ENCODE results near the gene SERPINB5. TPM values are rescaled to one million over a fixed set of nuclear protein-coding genes. Genes with fewer than 3 reads are reported as not detected.

SERPINB5 gene, protein sequence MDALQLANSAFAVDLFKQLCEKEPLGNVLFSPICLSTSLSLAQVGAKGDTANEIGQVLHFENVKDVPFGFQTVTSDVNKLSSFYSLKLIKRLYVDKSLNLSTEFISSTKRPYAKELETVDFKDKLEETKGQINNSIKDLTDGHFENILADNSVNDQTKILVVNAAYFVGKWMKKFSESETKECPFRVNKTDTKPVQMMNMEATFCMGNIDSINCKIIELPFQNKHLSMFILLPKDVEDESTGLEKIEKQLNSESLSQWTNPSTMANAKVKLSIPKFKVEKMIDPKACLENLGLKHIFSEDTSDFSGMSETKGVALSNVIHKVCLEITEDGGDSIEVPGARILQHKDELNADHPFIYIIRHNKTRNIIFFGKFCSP
- polyA plus RNA-seq (2012; ENCODE audit: insufficient read length, low read depth) = not detected

DNA sequence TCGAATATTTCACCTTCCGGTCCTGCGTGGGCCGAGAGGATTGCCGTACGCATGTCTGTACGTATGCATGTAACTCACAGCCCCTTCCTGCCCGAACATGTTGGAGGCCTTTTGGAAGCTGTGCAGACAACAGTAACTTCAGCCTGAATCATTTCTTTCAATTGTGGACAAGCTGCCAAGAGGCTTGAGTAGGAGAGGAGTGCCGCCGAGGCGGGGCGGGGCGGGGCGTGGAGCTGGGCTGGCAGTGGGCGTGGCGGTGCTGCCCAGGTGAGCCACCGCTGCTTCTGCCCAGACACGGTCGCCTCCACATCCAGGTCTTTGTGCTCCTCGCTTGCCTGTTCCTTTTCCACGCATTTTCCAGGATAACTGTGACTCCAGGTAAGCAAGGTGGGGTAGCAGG is at the start of gene SERPINB5:
Gene SERPINB5, plus strand, starts transcription at position 291 of the 400 bp plus-strand sequence. CDS start 7,471 bp downstream, outside the sequence.
- no peak for TF ChIP-seq SIN3A (IDR thresholded peaks at IDR 0.05; ENCODE audit: borderline replicate concordance, insufficient read depth, low read length)
- no peak for TF ChIP-seq FOXP2 (optimal IDR thresholded peaks at IDR 0.05; ENCODE audit: borderline replicate concordance, extremely low read depth, extremely low read length, insufficient read depth)
- TF ChIP-seq, protein P1, sequence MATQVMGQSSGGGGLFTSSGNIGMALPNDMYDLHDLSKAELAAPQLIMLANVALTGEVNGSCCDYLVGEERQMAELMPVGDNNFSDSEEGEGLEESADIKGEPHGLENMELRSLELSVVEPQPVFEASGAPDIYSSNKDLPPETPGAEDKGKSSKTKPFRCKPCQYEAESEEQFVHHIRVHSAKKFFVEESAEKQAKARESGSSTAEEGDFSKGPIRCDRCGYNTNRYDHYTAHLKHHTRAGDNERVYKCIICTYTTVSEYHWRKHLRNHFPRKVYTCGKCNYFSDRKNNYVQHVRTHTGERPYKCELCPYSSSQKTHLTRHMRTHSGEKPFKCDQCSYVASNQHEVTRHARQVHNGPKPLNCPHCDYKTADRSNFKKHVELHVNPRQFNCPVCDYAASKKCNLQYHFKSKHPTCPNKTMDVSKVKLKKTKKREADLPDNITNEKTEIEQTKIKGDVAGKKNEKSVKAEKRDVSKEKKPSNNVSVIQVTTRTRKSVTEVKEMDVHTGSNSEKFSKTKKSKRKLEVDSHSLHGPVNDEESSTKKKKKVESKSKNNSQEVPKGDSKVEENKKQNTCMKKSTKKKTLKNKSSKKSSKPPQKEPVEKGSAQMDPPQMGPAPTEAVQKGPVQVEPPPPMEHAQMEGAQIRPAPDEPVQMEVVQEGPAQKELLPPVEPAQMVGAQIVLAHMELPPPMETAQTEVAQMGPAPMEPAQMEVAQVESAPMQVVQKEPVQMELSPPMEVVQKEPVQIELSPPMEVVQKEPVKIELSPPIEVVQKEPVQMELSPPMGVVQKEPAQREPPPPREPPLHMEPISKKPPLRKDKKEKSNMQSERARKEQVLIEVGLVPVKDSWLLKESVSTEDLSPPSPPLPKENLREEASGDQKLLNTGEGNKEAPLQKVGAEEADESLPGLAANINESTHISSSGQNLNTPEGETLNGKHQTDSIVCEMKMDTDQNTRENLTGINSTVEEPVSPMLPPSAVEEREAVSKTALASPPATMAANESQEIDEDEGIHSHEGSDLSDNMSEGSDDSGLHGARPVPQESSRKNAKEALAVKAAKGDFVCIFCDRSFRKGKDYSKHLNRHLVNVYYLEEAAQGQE (IDR thresholded peaks at IDR 0.05; ENCODE audit: insufficient read depth in 1 of 2, low read depth in 2 of 2, low read length in 2 of 2) = no peak

DNA sequence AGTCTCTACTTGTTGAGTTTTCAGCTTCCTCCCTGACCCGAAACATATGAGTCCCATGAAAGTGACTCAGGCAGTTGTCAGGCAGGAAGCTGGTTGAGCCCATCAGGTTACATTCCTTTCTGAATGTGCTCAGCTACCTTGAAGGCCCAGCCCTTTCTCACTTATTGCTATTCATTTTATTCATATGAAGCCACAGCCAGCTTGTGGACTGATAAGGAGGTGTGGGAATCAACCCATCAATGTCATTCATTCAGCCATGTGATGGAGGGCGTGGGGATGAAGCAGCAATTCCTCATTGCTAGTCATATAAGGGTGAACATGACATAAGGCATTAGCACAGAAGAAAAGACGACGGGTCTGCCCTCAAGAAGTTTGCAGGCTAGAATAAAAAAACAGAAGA is 49.2 kb upstream of the SERPINB5 start:
- no peak for TF ChIP-seq FOXP2 (optimal IDR thresholded peaks at IDR 0.05; ENCODE audit: borderline replicate concordance, extremely low read depth, extremely low read length, insufficient read depth)
- no peak for TF ChIP-seq TAF1 (IDR thresholded peaks at IDR 0.05; ENCODE audit: borderline replicate concordance, insufficient read depth, low read length)
- TF ChIP-seq, protein P1 (IDR thresholded peaks at IDR 0.05; ENCODE audit: insufficient read depth in 1 of 2, low read depth in 2 of 2, low read length in 2 of 2) = no peak
- no peak for TF ChIP-seq SIN3A (IDR thresholded peaks at IDR 0.05; ENCODE audit: borderline replicate concordance, insufficient read depth, low read length)
- TF ChIP-seq POLR2AphosphoS5 (IDR thresholded peaks at IDR 0.05; ENCODE audit: low read depth, low read length) = no peak

DNA sequence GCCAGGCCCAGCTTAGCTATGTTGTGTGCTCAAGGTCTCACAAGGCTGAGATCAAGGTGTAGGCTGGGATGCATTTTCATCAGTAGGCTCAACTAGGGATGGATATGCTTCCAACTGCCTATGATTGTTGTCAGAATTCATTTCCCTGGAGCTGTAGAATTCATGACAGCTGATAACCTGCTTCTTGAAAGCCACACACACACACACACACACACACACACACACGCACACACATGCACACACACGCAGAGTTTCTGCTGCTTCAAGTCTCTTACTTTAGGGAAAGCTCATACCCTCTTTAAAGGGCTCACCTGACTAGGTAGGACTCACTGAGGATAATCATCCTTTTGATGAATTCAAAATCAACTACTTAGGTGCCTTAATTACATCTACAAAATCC is 46.2 kb upstream of the SERPINB5 start:
- TF ChIP-seq TAF1 (IDR thresholded peaks at IDR 0.05; ENCODE audit: borderline replicate concordance, insufficient read depth, low read length) = no peak
- no peak for TF ChIP-seq FOXP2 (optimal IDR thresholded peaks at IDR 0.05; ENCODE audit: borderline replicate concordance, extremely low read depth, extremely low read length, insufficient read depth)
- TF ChIP-seq POLR2AphosphoS5 (IDR thresholded peaks at IDR 0.05; ENCODE audit: low read depth, low read length) = no peak
- TF ChIP-seq, protein P1 (IDR thresholded peaks at IDR 0.05; ENCODE audit: insufficient read depth in 1 of 2, low read depth in 2 of 2, low read length in 2 of 2) = no peak
- no peak for TF ChIP-seq SIN3A (IDR thresholded peaks at IDR 0.05; ENCODE audit: borderline replicate concordance, insufficient read depth, low read length)

DNA sequence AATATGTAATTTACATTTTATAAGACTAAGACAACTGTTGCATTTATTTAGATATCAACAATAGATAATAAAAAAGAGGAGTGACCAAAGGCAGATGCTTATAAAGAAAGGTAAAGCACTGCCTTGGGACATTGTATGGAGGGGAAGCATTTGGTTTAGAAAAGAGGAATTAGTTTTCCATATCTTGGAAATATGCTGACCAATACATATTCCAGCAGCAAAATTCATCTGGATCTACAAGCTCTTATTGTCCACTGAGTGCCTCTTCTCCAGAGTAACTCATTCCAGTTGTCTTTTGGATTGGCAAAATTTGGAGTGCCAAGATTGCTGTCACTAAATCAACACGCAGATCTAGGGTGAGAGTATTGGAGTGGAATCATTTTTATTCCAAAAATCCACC is 45.6 kb upstream of the SERPINB5 start:
- TF ChIP-seq, protein P1 (IDR thresholded peaks at IDR 0.05; ENCODE audit: insufficient read depth in 1 of 2, low read depth in 2 of 2, low read length in 2 of 2) = no peak
- TF ChIP-seq FOXP2 (optimal IDR thresholded peaks at IDR 0.05; ENCODE audit: borderline replicate concordance, extremely low read depth, extremely low read length, insufficient read depth) (no peak), TAF1 (IDR thresholded peaks at IDR 0.05; ENCODE audit: borderline replicate concordance, insufficient read depth, low read length) (no peak), SIN3A (IDR thresholded peaks at IDR 0.05; ENCODE audit: borderline replicate concordance, insufficient read depth, low read length) (no peak), POLR2AphosphoS5 (IDR thresholded peaks at IDR 0.05; ENCODE audit: low read depth, low read length) (no peak)

All from PFSK-1 (cell line).